HG02981 (cell line): ENCODE data around the gene C16orf74.

Experiments used
- ATAC-seq: cut with Tn5 transposase; IDR thresholded peaks from one replicate; pipeline ENCODE4 v1.9.1; 2021; ENCODE audit warnings: mild to moderate bottlenecking, moderate library complexity; ENCODE audit not compliant: unreplicated experiment

C16orf74 gene

GRCh38 chr16:85677383-85677967, 73.4 kb downstream of the C16orf74 start:
- ATAC-seq = no peak

- ATAC-seq = no peak
Measured at GRCh38 chr16:85676466-85676865, 74.4 kb downstream of the C16orf74 start.

- ATAC-seq = no peak
Measured at GRCh38 chr16:85675251-85675874, 75.5 kb downstream of the C16orf74 start.

- ATAC-seq = no peak
Measured at GRCh38 chr16:85674828-85675227, 76.1 kb downstream of the C16orf74 start.

GRCh38 chr16:85674418-85674755, 76.5 kb downstream of the C16orf74 start:
- no peak for ATAC-seq

- ATAC-seq = no peak
Measured at GRCh38 chr16:85673529-85674417, 77.1 kb downstream of the C16orf74 start.

GRCh38 chr16:85670840-85671239, 80.1 kb downstream of the C16orf74 start:
- ATAC-seq = no peak

GRCh38 chr16:85668676-85669424, 82.0 kb downstream of the C16orf74 start:
- ATAC-seq = no peak

GRCh38 chr16:85667841-85668413, 83.0 kb downstream of the C16orf74 start:
- ATAC-seq = no peak

GRCh38 chr16:85667261-85667660, 83.6 kb downstream of the C16orf74 start:
- ATAC-seq = no peak

GRCh38 chr16:85665929-85666328, 85.0 kb downstream of the C16orf74 start:
- ATAC-seq = no peak

- no peak for ATAC-seq
Measured at GRCh38 chr16:85665373-85665740, 85.5 kb downstream of the C16orf74 start.

GRCh38 chr16:85664580-85665372, 86.1 kb downstream of the C16orf74 start:
- no peak for ATAC-seq

- ATAC-seq = no peak
Measured at GRCh38 chr16:85663891-85664321, 87.0 kb downstream of the C16orf74 start.

GRCh38 chr16:85662976-85663830, 87.7 kb downstream of the C16orf74 start:
- no peak for ATAC-seq

GRCh38 chr16:85662482-85662812, 88.4 kb downstream of the C16orf74 start:
- ATAC-seq = no peak

GRCh38 chr16:85661740-85662481, 89.0 kb downstream of the C16orf74 start:
- no peak for ATAC-seq

- no peak for ATAC-seq
Measured at GRCh38 chr16:85660843-85661739, 89.8 kb downstream of the C16orf74 start.
